C4-2B (cell line): ENCODE data around the gene PDZD2.

ENCODE experiments used
- ZFX ChIP-seq: fragments of 450-650 bp; IDR thresholded peaks from 2 replicates; pipeline ENCODE4 v1.6.1; 2017
- TF ChIP-seq, protein P1 (sequence below): fragments of 450-650 bp; conservative IDR thresholded peaks from 2 replicates; pipeline ENCODE4 v1.5.1; 2017; ENCODE audit warnings: mild to moderate bottlenecking

DNA sequence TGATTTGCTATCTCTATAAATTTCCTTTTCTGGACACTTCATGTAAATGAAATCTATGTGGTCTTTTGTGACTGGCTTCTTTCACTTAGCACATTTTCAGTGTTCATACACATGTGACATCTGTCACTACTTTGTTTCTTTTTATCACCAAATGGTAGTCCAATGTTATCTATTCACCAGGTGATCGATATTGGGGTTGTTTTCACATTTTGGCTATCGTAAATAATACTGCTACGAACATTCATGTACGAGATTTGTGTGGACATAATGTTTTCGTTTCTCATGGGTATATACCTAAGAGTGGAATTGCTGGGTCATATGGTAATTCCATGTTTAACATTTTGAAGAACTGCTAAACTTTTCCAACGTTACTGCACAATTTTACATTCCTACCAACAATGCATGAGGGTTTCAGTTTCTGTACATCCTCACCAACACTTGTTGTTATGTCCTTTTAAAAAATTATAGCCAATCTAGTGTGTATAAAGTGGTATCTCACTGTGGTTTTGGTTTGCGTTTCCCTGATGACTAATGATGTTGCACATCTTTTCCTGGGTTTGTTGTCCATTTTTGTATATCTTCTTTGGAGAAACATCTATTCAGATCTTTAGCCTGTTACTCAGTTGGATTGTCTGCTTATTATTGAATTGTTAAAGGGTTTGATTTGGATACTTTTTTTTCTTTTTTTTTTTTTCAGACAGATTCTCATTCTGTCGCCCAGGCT lies 263.0 kb downstream of the PDZD2 start:
- TF ChIP-seq, protein P1, sequence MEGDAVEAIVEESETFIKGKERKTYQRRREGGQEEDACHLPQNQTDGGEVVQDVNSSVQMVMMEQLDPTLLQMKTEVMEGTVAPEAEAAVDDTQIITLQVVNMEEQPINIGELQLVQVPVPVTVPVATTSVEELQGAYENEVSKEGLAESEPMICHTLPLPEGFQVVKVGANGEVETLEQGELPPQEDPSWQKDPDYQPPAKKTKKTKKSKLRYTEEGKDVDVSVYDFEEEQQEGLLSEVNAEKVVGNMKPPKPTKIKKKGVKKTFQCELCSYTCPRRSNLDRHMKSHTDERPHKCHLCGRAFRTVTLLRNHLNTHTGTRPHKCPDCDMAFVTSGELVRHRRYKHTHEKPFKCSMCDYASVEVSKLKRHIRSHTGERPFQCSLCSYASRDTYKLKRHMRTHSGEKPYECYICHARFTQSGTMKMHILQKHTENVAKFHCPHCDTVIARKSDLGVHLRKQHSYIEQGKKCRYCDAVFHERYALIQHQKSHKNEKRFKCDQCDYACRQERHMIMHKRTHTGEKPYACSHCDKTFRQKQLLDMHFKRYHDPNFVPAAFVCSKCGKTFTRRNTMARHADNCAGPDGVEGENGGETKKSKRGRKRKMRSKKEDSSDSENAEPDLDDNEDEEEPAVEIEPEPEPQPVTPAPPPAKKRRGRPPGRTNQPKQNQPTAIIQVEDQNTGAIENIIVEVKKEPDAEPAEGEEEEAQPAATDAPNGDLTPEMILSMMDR, result no peak
- no peak for TF ChIP-seq ZFX
